H1 (cell line): ENCODE measurements around the gene PRXL2A. TPM values are rescaled to one million over a fixed set of nuclear protein-coding genes. Genes with fewer than 3 reads are reported as not detected.

Experiments used
- CTCF ChIA-PET: fragments of 300-600 bp; sonication (Branson Sonifier 250); formaldehyde crosslinking; loops from one replicate; lab custom pipeline; 2021; ENCODE audit not compliant: partially characterized antibody; lab: Charles Lee
- POLR2A ChIA-PET: fragments of 300-600 bp; sonication (Branson Sonifier 250); formaldehyde crosslinking; loops from one replicate; lab custom pipeline; 2021; ENCODE audit warnings: inconsistent platforms; ENCODE audit not compliant: partially characterized antibody; lab: Charles Lee
- DNase-seq, 2 experiments: peaks; one replicate each; pipeline versions ENCODE4 v3.0.0 to v3.0.0-alpha.2; 2010 to 2022; ENCODE audit warnings: low spot score in 2 of 2, low read depth in 1 of 2, mixed read lengths in 1 of 2
- FAIRE-seq: peaks from 2 replicates; lab custom pipeline; 2011; peaks lifted over from hg19 to GRCh38; lab: Jason Lieb, UNC
- H2AFZ ChIP-seq: 2 replicates; pipeline ENCODE4 v1.8.1; 2012; ENCODE audit warnings: low read length, inconsistent platforms
- H2AK5ac ChIP-seq: 2 replicates; pipeline ENCODE4 v1.6.1; 2013; ENCODE audit warnings: low read depth, low read length
- H2BK120ac ChIP-seq: replicated peaks from 2 replicates; pipeline ENCODE3; 2013; ENCODE audit warnings: low read depth, low read length, inconsistent platforms
- H2BK12ac ChIP-seq: 2 replicates; pipeline ENCODE4 v1.6.1; 2013; ENCODE audit warnings: low read depth, low read length
- H2BK15ac ChIP-seq: 2 replicates; pipeline ENCODE4 v1.6.1; 2013; ENCODE audit warnings: low read length
- H2BK20ac ChIP-seq: 2 replicates; pipeline ENCODE4 v1.6.1; 2013; ENCODE audit warnings: low read length
- H2BK5ac ChIP-seq: 2 replicates; pipeline ENCODE4 v1.6.1; 2013; ENCODE audit warnings: low read depth, low read length
- H3K14ac ChIP-seq: 2 replicates; pipeline ENCODE4 v1.6.1; 2013; ENCODE audit warnings: inconsistent platforms; ENCODE audit not compliant: insufficient read length
- H3K18ac ChIP-seq: 2 replicates; pipeline ENCODE4 v1.6.1; 2013; ENCODE audit warnings: low read length; ENCODE audit errors: extremely low read depth
- H3K23ac ChIP-seq: 2 replicates; pipeline ENCODE4 v1.6.1; 2013; ENCODE audit warnings: inconsistent platforms; ENCODE audit not compliant: insufficient read length
- H3K23me2 ChIP-seq: 2 replicates; pipeline ENCODE4 v1.6.1; 2013; ENCODE audit warnings: low read depth, low read length
- H3K27ac ChIP-seq: 2 replicates; pipeline ENCODE4 v1.6.1; 2011; ENCODE audit warnings: low read depth, low read length, inconsistent platforms
- H3K27me3 ChIP-seq, 4 experiments: replicated peaks in 1 of 4; 1 replicate in 1 of 4; 2 replicates in 3 of 4; pipeline versions ENCODE4 v1.6.1 to v1.8.1; 2011 to 2013; ENCODE audit warnings: low read length in 3 of 4, mild to moderate bottlenecking in 3 of 4, inconsistent platforms in 2 of 4, mixed read lengths in 2 of 4, moderate library complexity in 1 of 4; ENCODE audit not compliant: control insufficient read depth in 3 of 4, insufficient read depth in 3 of 4; ENCODE audit errors: extremely low read depth in 1 of 4
- H3K36me3 ChIP-seq, 4 experiments: 2 replicates each; pipeline versions ENCODE4 v1.6.1 to v1.8.1; 2011 to 2013; ENCODE audit warnings: mild to moderate bottlenecking in 4 of 4, low read length in 3 of 4, moderate library complexity in 2 of 4, control low read depth in 1 of 4, inconsistent platforms in 1 of 4; ENCODE audit not compliant: insufficient read depth in 4 of 4, control insufficient read depth in 2 of 4
- H3K4ac ChIP-seq: replicated peaks from 2 replicates; pipeline ENCODE3; 2013; ENCODE audit warnings: low read length, low read depth, mixed read lengths, inconsistent platforms; ENCODE audit not compliant: insufficient read length
- H3K4me1 ChIP-seq, 4 experiments: replicated peaks in 1 of 4; 1 replicate in 1 of 4; 2 replicates in 3 of 4; pipeline versions ENCODE4 v1.6.1 to v1.8.1; 2011 to 2013; ENCODE audit warnings: low read length in 3 of 4, inconsistent platforms in 2 of 4, mixed read lengths in 1 of 4; ENCODE audit not compliant: insufficient read depth in 4 of 4, control insufficient read depth in 3 of 4
- H3K4me2 ChIP-seq, 2 experiments: 2 replicates each; pipeline versions ENCODE4 v1.6.1 to v1.8.1; 2011 to 2013; ENCODE audit warnings: low read depth in 2 of 2, low read length in 2 of 2, control low read depth in 1 of 2, inconsistent platforms in 1 of 2, mild to moderate bottlenecking in 1 of 2; ENCODE audit not compliant: insufficient read depth in 1 of 2
- H3K4me3 ChIP-seq, 4 experiments: fragments of 200-600, 300-600 bp in 1 of 4; sonication (generic), shearing (Covaris generic), sonication (Bioruptor Twin) in 1 of 4; 2 replicates each; pipeline versions ENCODE4 v1.5.1 to v1.8.1; 2011 to 2016; ENCODE audit warnings: low read length in 4 of 4, low read depth in 3 of 4, control low read depth in 2 of 4, inconsistent platforms in 2 of 4, mild to moderate bottlenecking in 2 of 4, mixed read lengths in 1 of 4, moderate library complexity in 1 of 4; ENCODE audit not compliant: insufficient read depth in 2 of 4; ENCODE audit errors: extremely low read depth in 1 of 4
- H3K56ac ChIP-seq: replicated peaks from 2 replicates; pipeline ENCODE3; 2013; ENCODE audit warnings: low read depth, mild to moderate bottlenecking, mixed read lengths, low read length, inconsistent platforms; ENCODE audit not compliant: insufficient read length
- H3K79me1 ChIP-seq: 2 replicates; pipeline ENCODE4 v1.6.1; 2013; ENCODE audit warnings: low read depth, low read length, control low read depth
- H3K79me2 ChIP-seq, 2 experiments: 2 replicates each; pipeline versions ENCODE4 v1.6.1 to v1.8.1; 2012 to 2013; ENCODE audit warnings: low read length in 2 of 2, mild to moderate bottlenecking in 2 of 2, inconsistent platforms in 1 of 2; ENCODE audit not compliant: insufficient read depth in 2 of 2, control insufficient read depth in 1 of 2
- H3K9ac ChIP-seq, 4 experiments: replicated peaks in 1 of 4; 1 replicate in 1 of 4; 2 replicates in 3 of 4; pipeline versions ENCODE4 v1.6.1 to v1.8.1; 2011 to 2013; ENCODE audit warnings: low read depth in 3 of 4, low read length in 3 of 4, control low read depth in 2 of 4, mild to moderate bottlenecking in 2 of 4, moderate library complexity in 2 of 4, inconsistent platforms in 1 of 4; ENCODE audit errors: extremely low read depth in 1 of 4
- H3K9me3 ChIP-seq, 2 experiments: 2 replicates each; pipeline versions ENCODE4 v1.6.1 to v1.8.1; 2012 to 2013; ENCODE audit warnings: mild to moderate bottlenecking in 2 of 2, moderate library complexity in 2 of 2, control low read depth in 1 of 2, inconsistent platforms in 1 of 2, low read depth in 1 of 2, low read length in 1 of 2, mixed read lengths in 1 of 2; ENCODE audit not compliant: insufficient read depth in 2 of 2
- H4K20me1 ChIP-seq, 2 experiments: replicated peaks in 1 of 2; 2 replicates each; pipeline versions ENCODE3 to v1.8.1; 2011 to 2013; ENCODE audit warnings: inconsistent platforms in 2 of 2, low read length in 2 of 2, mild to moderate bottlenecking in 1 of 2; ENCODE audit not compliant: insufficient read depth in 2 of 2, control insufficient read depth in 1 of 2
- H4K5ac ChIP-seq: 2 replicates; pipeline ENCODE4 v1.6.1; 2013; ENCODE audit warnings: low read length, low read depth, mixed read lengths, inconsistent platforms; ENCODE audit not compliant: insufficient read length
- H4K8ac ChIP-seq: 2 replicates; pipeline ENCODE4 v1.8.0; 2013; ENCODE audit warnings: mild to moderate bottlenecking, moderate library complexity, low read length, inconsistent platforms; ENCODE audit not compliant: insufficient read depth; ENCODE audit errors: extremely low read depth
- H4K91ac ChIP-seq: replicated peaks from 2 replicates; pipeline ENCODE3; 2013; ENCODE audit warnings: low read length, mixed read lengths, inconsistent platforms; ENCODE audit not compliant: insufficient read length
- ATF3 ChIP-seq: IDR thresholded peaks from 2 replicates; pipeline ENCODE4 v1.6.1; 2011; ENCODE audit warnings: low read depth, mild to moderate bottlenecking, low read length; ENCODE audit not compliant: insufficient read depth
- CBX5 ChIP-seq: fragments of 300-800, 300-1000 bp; sonication (generic); IDR thresholded peaks from 2 replicates; pipeline ENCODE4 v1.7.1; 2016; ENCODE audit warnings: antibody characterized with exemption, low read length, low read depth
- JUN ChIP-seq: IDR thresholded peaks from 2 replicates; pipeline ENCODE4 v1.6.1; 2011; ENCODE audit warnings: low read depth, mild to moderate bottlenecking, improper control_type of control experiment, low read length
- MAX ChIP-seq: IDR thresholded peaks from 2 replicates; pipeline ENCODE4 v1.6.1; 2012; ENCODE audit warnings: inconsistent platforms
- TAF7 ChIP-seq: optimal IDR thresholded peaks from 2 replicates; pipeline ENCODE3; 2011; ENCODE audit warnings: low read depth, mild to moderate bottlenecking, inconsistent platforms, low read length, moderate library complexity, borderline replicate concordance
- TBP ChIP-seq: IDR thresholded peaks from 2 replicates; pipeline ENCODE4 v1.6.1; 2011; ENCODE audit warnings: low read depth, low read length, improper control_type of control experiment
- USF2 ChIP-seq: IDR thresholded peaks from 2 replicates; pipeline ENCODE4 v1.6.1; 2011; ENCODE audit warnings: low read length, improper control_type of control experiment
- WGBS, 2 experiments: shearing (Covaris generic) in 1 of 2; methylation state at CpG; one replicate each; pipeline versions ENCODE4 v1.1.6 to v1.1.7; 2013 to 2015; ENCODE audit warnings: low lambda C conversion rate in 2 of 2, mixed read lengths in 2 of 2, inconsistent platforms in 1 of 2, low coverage in 1 of 2, missing lambda C conversion rate in 1 of 2; ENCODE audit not compliant: insufficient replicate concordance in 2 of 2, insufficient coverage in 1 of 2, insufficient read length in 1 of 2; ENCODE audit errors: extremely low coverage in 1 of 2, missing lambda C conversion rate in 1 of 2; 5-methylcytosine and 5-hydroxymethylcytosine counted together
- polyA plus RNA-seq, 7 experiments: library from polyadenylated mRNA; depleted of rRNA in 3 of 7; stranded (reverse) in 5 of 7; unstranded in 2 of 7; fragments of >200 nt in 5 of 7; fragments of 200-250 nt in 2 of 7; gene quantifications; 1 replicate in 5 of 7; 2 replicates in 1 of 7; 4 replicates in 1 of 7; pipeline versions ENCODE4 v1.2.1 to v1.2.3, GENCODE V29; 2011 to 2013; ENCODE audit warnings: missing spikeins in 2 of 7, mixed read lengths in 2 of 7
- total RNA-seq: library from RNA; stranded (reverse); fragmentation: NEBNext Ultra II Directional; extraction: Animal tissue kit (Norgen Biotek cat#: 25700); gene quantifications from 2 replicates; pipeline ENCODE4 v1.2.1, GENCODE V29; 2021

Gene PRXL2A
- total and polyA plus RNA-seq, 2 of the 8 experiments (the other 6 are each of a cell fraction or from before 2014, with no cell fraction given): 13.4 to 58.3 TPM

DNA sequence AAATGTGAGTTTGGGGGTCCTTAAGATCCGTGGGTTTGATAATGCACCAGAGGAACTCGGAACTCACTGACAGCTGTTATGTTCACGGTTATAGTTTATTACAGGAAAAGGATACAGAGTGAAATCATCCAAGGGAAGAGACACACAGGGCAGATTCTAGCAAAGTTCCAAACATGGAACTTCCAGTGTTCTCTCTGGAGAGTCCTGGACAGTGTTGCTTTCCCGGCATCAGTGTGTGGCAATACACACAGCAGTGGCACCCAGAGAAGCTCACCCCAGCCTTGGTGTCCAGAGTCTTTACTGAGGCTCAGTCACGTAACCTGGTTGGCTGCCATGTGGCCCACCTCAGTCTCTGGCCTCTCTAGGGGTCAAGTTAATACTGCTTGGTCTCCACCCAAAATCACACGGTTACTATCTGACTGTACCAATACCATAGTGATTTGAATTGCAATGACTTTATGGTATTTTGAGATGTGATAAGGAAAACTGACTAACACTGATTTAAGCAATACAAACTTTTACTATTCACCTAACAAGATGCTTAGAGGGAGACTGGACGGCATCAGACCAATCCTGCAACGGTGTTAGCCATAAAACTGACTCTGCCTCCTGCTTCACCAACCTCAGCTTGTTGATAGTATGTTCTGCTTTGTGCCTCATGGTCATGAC, 8.1 kb upstream of the PRXL2A start:
- DNase-seq: no peak
- WGBS, 2 experiments: 95% methylated on average over 8 of the region's 8 CpGs; no CpG with 5 or more reads in 1 of the 2 experiments
- no peak overlapping the region for H2BK15ac ChIP-seq
- H2BK5ac ChIP-seq: no peak overlapping the region
- no peak overlapping the region for H2BK20ac ChIP-seq
- no peaks in the 10 kb centered on the region; a peak in 1 of 7 replicates for H3K4me1 ChIP-seq
- ChIA-PET CTCF (interaction anchor here (1.1 kb wide), 1 partner anchor 15 kb away, joined by 3 read pairs; no protein-coding TSS in a partner anchor), POLR2A (no interaction called here)
- no peak overlapping the region for H3K56ac ChIP-seq
- no peak overlapping the region for H4K8ac ChIP-seq
- no peak overlapping the region for H3K4me2 ChIP-seq
- no peak for TF ChIP-seq CBX5
- no peak for TF ChIP-seq ATF3
- TF ChIP-seq TAF7: no peak
- TF ChIP-seq MAX: no peak
- no peak for TF ChIP-seq USF2
- TF ChIP-seq TBP: no peak
- no peak for TF ChIP-seq JUN
- TF ChIP-seq, all 59 proteins: peak for 0
- H3K27ac ChIP-seq: no peak overlapping the region
- H3K27me3 ChIP-seq: no peaks in the 10 kb centered on the region
- no peak overlapping the region for H2BK12ac ChIP-seq
- no peak overlapping the region for H2AK5ac ChIP-seq
- H3K79me1 ChIP-seq: no peaks in the 10 kb centered on the region
- no peaks in the 10 kb centered on the region for H3K79me2 ChIP-seq
- no peak overlapping the region for H2BK120ac ChIP-seq
- no peaks in the 10 kb centered on the region for H3K9me3 ChIP-seq
- H3K14ac ChIP-seq: no peak overlapping the region
- no peak for FAIRE-seq
- H3K4ac ChIP-seq: no peak overlapping the region
- no peak overlapping the region for H3K18ac ChIP-seq
- H4K91ac ChIP-seq: no peak overlapping the region
- H3K23me2 ChIP-seq: no peaks in the 10 kb centered on the region
- no peak overlapping the region for H3K23ac ChIP-seq
- no peak overlapping the region for H3K4me3 ChIP-seq
- H3K36me3 ChIP-seq: no peaks in the 10 kb centered on the region
- H4K5ac ChIP-seq: no peak overlapping the region
- no peak overlapping the region for H3K9ac ChIP-seq
- no peak overlapping the region for H2AFZ ChIP-seq
- no peaks in the 10 kb centered on the region for H4K20me1 ChIP-seq
